NCI-H1417 (cell line): ENCODE results near the gene REC8.

Source experiments
- DNase-seq, 3 experiments: peaks; one replicate each; lab custom pipeline; 2025; lab: John Stamatoyannopoulos, UW

The REC8 gene, protein sequence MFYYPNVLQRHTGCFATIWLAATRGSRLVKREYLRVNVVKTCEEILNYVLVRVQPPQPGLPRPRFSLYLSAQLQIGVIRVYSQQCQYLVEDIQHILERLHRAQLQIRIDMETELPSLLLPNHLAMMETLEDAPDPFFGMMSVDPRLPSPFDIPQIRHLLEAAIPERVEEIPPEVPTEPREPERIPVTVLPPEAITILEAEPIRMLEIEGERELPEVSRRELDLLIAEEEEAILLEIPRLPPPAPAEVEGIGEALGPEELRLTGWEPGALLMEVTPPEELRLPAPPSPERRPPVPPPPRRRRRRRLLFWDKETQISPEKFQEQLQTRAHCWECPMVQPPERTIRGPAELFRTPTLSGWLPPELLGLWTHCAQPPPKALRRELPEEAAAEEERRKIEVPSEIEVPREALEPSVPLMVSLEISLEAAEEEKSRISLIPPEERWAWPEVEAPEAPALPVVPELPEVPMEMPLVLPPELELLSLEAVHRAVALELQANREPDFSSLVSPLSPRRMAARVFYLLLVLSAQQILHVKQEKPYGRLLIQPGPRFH

GRCh38 chr14:24171422-24172260, at the start of gene REC8:
REC8 (plus strand) TSS chr14:24172080; CDS start chr14:24172553, 473 bp downstream.
- peak; percentile 92 to 99 (median 98) for DNase-seq

DNA sequence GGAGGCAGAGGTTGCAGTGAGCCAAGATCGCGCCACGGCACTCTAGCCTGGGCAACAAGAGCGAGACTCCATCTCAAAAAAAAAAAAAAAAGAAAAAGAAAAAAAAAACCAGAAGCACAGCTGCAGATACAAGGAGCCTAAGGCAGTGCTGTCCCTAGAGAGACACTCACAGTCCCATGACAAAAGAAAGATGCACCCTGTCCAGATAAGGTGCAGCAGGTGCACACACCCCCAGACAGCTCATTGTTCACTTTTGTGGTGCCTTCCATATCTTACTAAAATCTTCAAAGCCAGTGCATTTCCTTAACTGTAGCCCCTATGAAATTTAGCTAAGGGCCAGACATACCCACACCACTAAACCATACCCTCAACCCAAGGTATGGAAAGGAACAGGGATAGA, 49.5 kb upstream of the REC8 start:
- no peak for DNase-seq

DNA sequence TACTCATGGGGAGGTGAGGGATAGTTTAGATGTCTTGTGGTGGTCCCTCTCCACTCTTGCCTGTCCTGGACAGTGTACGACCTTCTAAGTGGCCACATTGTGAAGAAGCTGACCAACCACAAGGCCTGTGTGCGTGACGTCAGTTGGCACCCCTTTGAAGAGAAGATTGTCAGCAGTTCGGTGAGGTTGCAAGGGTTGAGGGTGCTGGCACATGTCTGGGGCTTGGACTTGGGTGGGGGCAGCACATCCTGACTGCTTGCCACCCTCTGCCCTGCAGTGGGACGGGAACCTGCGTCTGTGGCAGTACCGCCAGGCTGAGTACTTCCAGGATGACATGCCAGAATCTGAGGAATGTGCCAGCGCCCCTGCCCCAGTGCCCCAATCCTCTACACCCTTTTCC, 49.0 kb upstream of the REC8 start:
- no peak for DNase-seq

GRCh38 chr14:24123424-24124417, 48.2 kb upstream of the REC8 start:
- no peak for DNase-seq

DNA sequence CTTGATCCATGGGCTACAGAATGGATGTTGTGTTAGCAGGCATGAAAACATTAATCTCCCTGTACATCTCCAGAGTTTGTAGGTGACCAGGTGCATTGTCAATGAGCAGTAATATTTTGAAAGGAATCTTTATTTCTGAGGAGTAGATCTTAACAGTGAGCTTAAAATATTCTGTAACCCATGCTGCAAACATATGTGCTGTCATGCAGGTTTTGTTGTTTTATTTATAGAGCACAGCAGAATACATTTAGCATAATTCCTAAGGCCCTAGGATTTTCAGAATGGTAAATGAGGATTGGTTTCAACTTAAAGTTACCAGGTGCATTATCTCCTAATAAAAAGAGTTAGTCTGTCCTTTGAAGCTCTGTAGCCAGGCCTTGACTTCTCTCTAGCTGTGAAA, 44.9 kb upstream of the REC8 start:
- no peak for DNase-seq

DNA sequence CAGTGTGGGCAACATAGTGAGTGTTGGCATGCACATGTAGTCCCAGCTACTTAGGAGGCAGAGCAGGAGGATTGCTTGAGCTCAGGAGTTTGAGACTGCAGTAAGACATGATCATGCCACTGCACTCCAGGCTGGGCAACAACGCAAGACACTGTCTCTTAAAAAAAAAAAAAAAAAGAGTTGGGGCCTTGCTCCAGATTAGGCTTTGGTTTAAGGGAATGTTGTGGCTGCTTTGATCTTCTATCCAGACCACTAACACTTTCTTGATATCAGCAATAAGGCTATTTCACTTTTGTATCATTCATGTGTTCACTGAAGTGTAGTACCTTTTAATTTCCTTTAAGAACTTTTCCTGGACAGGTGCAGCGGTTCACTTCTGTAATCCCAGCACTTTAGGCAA, 44.2 kb upstream of the REC8 start:
- DNase-seq: no peak

DNA sequence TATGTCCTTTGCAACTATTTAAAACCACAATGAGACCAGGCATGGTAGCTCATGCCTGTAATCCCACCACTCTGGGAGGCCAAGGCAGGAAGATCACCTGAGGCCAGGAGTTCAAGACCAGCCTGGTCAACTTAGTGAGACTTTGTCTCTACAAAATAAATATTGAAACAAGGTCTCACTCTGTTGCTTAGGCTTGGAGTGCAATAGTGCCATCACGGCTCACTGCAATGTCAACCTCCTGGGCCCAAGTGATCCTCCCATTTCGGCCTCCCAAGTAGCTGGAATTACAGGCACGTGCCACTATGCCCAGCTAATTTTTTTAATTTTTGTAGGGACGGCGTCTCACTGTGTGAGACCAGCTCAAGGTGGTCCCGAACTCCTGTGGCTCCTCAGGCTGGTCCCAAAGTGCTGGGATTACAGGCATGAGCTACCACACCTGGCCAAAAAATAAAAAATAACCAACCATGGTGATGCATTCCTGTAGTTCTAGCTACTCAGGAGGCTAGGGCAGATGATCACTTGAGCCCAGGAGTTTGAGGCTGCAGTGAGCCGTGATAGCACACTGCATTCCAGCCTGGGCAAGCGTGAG, 42.4 kb upstream of the REC8 start:
- no peak for DNase-seq

DNA sequence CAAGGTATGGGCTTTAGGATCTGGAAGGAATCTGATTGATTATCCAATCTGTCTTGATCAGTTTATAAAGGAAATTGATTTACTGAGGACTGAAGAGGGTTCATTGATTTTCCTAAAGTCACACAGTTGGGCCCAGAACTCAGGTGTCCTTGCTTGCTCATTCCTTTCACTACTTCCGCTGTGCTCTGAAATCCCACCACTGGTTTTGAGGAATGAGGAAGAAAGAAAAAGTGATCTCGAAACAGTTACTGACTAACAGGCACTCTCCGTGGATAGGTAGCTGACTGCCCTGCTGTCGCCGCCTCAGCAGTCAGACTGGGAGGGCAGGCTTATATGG, 41.5 kb upstream of the REC8 start, which contains the start of gene FITM1:
Gene FITM1, plus strand, starts transcription at position 280 of the 337 bp plus-strand sequence. CDS start 905 bp downstream, outside the sequence.
- no peak for DNase-seq

- DNase-seq: no peak
Observed at GRCh38 chr14:24130717-24131548, 40.9 kb upstream of the REC8 start.

- no peak for DNase-seq
Observed at GRCh38 chr14:24131549-24131966, 40.3 kb upstream of the REC8 start.

GRCh38 chr14:24132061-24132685, 39.7 kb upstream of the REC8 start:
- peak in 2 of 3 experiments; percentile 26 to 48 for DNase-seq

DNA sequence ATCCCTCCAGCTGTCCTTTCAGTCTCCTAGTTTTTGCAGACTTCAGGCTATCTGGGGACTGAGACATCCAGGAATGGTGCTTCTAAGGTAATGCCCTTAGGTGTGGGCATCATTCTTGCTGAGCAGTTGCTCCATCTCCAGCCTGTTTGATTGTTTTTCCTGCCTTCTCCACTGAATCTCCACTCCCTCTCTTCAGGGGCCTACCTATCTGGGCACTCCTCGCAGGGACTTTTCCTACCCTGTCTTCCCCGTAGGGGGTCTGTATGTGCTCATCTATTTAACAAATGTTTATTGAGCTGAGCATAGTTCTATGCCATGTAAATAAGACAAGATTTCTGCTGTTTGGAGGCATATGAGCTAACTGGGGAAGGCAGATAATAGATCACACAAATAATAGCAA, 38.9 kb upstream of the REC8 start:
- DNase-seq: no peak

DNA sequence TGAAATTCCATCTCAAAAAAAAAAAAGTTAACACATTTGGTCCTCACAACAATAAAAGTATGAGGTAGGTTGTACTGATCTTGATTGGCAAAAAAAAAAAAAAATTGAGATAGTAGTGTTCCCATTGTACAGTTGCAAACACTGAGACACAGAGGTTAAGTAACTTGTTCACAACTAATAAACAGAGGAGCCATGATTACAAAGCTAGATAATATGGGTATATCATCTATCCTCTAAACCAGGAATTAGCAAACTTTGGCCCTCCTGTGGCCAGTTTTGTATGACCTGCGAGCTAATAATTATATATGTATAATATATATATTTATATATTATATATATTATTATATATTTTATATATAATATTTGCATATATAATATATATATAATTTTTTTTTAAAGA, 38.1 kb upstream of the REC8 start:
- DNase-seq: no peak

- no peak for DNase-seq
Observed at GRCh38 chr14:24135584-24135833, 36.4 kb upstream of the REC8 start.

DNA sequence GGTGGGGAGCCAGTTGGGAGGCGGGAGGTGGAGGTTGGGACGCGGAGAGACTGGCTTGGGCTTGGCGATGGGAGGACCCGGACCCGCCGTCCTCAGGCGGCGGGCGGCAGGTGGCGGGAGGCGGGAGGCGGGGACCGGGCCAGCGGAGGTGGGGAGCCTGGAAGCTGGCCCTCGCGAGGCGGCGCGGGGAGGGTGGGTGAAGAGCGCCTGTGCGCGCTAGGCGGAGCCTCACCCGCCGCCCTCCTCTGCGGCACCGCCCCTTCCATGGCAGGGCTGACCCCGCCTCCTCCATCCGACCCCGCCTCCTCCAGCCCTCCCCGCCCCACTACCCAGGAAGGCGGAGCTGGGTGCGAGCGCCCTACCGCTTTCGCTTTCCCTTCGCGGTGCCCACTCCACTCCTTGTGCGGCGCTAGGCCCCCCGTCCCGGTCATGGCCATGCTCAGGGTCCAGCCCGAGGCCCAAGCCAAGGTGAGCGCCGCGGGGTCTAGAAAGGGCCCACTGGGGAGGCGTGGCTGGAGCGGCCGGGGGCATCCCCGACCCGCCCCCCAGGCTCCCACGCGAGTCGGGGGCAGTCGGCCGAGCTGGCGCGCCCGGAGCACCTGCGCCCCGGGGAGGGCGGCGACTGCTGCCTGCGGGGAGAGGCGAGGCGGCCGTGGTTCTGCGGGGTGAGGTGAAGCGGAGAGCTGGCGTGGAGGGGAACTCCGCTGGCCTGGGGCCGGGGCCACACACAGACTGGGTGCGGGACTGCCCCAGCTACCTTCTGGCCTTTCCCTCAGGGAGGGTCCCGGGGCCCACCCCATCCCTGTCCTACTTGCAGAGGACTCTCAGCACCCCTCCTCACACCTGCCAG, 35.8 kb upstream of the REC8 start, which contains the start of gene PSME1:
Gene PSME1, plus strand, starts transcription at position 361 of the 850 bp plus-strand sequence. Its CDS starts 69 bp downstream, at position 430.
- DNase-seq: peak; percentile 95 to 96 (median 96)

DNA sequence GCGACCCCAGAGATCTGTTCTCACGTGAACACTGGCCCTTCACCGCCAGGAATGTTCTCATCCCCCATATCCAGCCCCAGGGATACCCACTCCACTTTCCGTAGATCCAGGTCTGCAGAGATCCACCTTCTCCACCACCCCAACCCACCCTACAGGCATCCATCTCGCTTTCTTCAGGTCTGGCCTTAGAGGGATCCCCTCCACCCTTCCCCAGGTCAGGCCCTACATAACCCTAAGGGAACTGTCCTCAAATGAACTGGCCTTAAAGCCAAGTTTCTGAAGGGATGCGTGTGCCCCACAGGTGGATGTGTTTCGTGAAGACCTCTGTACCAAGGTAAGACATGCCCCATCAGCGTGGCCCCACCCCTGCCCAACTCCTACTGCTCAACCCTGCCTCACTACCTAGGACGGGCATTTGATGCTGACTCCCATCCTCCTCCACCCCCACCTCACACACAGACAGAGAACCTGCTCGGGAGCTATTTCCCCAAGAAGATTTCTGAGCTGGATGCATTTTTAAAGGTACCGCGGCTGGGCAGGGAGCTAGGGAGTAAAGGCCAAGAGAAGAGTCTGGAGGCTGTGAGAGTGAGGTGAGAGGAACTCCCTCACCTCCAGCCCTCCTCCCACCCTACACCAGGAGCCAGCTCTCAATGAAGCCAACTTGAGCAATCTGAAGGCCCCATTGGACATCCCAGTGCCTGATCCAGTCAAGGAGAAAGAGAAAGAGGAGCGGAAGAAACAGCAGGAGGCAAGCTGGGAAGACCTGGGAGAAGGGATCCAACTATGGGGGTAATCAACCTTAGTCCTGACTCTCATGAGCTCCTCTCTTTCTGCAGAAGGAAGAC, 35.0 kb upstream of the REC8 start:
- DNase-seq: peak in 2 of 3 experiments; percentile 49 to 56

DNA sequence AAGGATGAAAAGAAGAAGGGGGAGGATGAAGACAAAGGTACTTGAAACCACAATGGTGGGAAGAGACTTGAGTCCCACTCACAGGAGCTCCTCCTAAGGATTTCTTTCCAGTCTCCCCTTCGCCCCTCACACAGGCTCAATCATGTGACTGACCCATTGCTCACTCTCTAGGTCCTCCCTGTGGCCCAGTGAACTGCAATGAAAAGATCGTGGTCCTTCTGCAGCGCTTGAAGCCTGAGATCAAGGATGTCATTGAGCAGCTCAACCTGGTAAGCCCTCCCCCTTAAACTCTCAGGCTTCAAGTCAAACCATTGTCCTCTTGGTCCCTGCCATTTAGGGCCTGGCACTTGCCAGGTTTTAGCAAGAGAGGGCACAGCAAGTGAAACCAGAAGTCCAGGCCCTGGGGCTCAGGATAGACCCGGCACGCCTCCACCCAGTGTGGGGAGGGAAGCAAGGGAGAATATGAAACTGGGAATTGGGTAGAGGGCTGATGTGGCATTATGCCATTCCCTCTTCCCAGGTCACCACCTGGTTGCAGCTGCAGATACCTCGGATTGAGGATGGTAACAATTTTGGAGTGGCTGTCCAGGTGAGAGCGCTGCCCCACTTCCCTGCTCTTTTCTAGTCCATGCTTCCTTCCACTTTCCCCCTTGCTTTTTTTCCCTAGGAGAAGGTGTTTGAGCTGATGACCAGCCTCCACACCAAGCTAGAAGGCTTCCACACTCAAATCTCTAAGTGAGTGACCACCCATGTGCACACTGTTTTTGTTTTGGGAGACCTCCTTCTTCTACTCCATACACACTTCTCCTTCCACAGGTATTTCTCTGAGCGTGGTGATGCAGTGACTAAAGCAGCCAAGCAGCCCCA, 34.1 kb upstream of the REC8 start:
- DNase-seq: no peak
